GM06990 (cell line): Measurements from ENCODE around the gene IDUA.

Source experiments
- DNase-seq: peaks from one replicate; pipeline ENCODE4 v3.0.0-alpha.2; 2011; ENCODE audit not compliant: insufficient read length; ENCODE audit errors: extremely low read depth
- H3K27me3 ChIP-seq: replicated peaks from 2 replicates; pipeline ENCODE4 v1.6.0; 2011; ENCODE audit warnings: low read length; ENCODE audit not compliant: control insufficient read depth, insufficient read depth
- H3K36me3 ChIP-seq: 2 replicates; pipeline ENCODE4 v1.5.1; 2011; ENCODE audit warnings: low read length; ENCODE audit not compliant: control insufficient read depth, insufficient read depth
- H3K4me3 ChIP-seq: replicated peaks from 2 replicates; pipeline ENCODE4 v1.5.1; 2011; ENCODE audit warnings: low read depth, mild to moderate bottlenecking, control low read depth, low read length
- CTCF ChIP-seq: IDR thresholded peaks from 2 replicates; pipeline ENCODE4 v1.5.1; 2011; ENCODE audit warnings: low read length, control low read depth, mild to moderate bottlenecking, inconsistent platforms; ENCODE audit not compliant: insufficient read depth, poor library complexity, severe bottlenecking

The IDUA gene

DNA sequence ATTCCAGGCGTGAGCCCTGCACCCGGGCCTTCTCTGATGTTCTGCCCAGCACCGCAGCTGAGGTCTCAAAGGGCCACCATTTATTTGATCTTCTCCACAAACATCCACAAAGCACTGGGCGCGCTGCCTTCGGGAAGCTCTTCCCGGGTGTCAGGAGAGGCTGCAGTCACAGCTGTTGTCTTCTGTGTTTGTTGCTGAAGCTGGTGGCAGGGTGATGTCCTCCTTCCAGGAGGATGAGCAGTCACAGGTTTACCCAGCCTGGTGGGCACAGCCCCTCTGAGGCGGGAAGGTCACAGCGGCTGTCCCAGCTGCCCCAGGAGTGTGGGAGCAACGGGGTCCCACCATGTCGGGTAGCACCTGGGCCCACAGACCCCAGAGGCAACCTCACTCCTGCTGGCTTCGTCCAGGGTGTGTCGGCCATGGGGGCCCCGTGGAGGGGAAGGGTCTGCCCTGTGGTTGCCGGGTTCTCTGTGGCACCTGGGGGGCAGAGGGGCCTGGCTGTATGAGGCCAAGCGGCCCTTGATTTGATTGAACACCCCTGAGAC lies 52.2 kb downstream of the IDUA start:
- DNase-seq: no peak
- Histone ChIP-seq H3K27me3 (no peaks in the 10 kb centered on the region; the same call in 1 of the 2 replicates), H3K4me3 (no peak overlapping the region), H3K36me3 (no peaks in the 10 kb centered on the region)
- TF ChIP-seq CTCF: no peak

DNA sequence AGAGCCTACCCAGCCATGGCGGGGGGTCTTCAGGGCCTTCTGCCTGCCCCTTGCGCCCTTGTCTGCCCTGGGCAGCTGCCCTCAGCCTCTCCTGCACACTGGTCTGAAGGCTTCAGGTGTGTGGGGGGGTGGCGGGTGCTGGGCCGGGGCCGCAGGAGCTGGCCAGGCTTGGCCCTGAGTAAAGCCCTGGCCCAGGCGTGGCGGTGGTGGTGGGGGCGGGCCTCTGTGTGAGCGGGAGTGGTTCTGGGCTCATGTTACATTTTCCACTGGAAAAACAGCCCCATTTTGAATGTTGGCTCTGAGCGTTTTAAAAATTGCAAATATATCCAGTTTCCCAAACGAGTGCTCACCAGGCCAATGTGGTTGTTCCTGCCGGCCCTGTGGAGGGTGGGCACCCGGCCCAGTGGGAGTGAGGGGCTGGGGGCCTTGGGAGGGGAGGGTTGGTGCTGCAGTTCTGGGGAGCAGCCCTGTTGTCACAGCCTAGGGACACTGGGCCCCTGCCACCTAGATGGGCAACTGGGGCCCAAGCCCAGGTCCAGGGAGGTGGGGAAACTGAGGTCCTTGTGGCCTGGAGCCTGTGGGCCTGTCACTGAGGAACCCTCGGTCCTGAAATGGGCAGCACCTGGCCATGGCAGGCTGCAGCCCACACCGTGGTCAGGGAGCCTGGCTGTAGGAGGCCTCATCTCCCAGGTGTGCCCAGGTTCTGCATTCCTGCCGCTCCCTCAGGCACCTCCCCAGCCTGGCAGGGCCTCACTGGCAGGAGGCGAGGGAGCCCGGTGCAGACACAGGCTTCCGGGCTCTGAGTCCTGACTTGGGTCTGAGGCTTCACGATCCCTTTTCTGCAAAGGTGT lies 52.9 kb downstream of the IDUA start:
- Histone ChIP-seq H3K4me3 (no peak overlapping the region), H3K36me3 (no peaks in the 10 kb centered on the region), H3K27me3 (no peaks in the 10 kb centered on the region)
- no peak for DNase-seq
- TF ChIP-seq CTCF: no peak

GRCh38 chr4:1040344-1041146 lies 53.7 kb downstream of the IDUA start:
- TF ChIP-seq CTCF: no peak
- Histone ChIP-seq H3K27me3 (no peaks in the 10 kb centered on the region), H3K36me3 (no peaks in the 10 kb centered on the region), H3K4me3 (no peak overlapping the region)
- DNase-seq: no peak

DNA sequence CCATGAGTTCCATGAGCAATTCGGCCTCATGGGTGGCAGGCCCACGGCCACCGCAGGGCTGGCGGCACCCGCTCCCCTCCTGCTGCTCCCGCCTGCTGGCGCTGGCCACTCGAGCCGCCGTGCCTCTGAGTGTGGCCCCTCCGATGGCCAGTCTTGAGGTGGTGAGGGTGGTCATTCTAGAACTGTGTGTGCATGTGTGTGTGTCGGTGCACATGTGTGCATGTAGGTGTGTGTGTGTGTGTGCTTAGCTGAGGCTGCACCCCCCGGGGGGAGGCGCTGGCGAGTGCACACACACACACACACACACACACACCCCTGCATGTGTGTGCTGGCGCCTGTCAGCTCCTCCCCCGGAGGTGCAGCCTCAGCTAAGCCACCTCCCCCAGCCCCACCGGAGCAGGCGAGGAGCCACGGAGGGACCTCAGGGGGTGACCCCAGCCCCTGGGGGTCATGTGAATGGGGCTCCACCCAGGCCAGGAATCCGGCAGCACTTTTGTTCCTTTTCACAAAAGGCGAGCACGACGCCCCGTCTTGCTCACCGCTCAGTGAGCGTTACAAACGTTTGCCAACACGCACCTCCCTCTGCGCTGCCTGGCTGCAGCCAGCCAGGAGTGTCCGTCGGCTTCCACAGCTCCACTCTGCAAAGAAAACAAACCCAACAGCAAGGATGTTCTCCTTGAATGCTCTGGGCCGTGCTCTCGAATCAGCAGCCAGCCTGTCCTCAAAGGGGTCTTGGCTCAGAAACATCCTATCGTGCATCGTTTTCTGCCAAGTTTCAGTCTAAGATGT lies 54.5 kb downstream of the IDUA start:
- TF ChIP-seq CTCF: no peak
- Histone ChIP-seq H3K27me3 (no peaks in the 10 kb centered on the region), H3K36me3 (no peaks in the 10 kb centered on the region), H3K4me3 (no peak overlapping the region)
- no peak for DNase-seq

GRCh38 chr4:1041936-1042330 lies 55.1 kb downstream of the IDUA start:
- no peak for TF ChIP-seq CTCF
- Histone ChIP-seq H3K27me3 (no peaks in the 10 kb centered on the region), H3K4me3 (no peak overlapping the region), H3K36me3 (no peaks in the 10 kb centered on the region)
- DNase-seq: no peak
